GM23338 (cell line): Measurements from ENCODE around the gene EDIL3. TPM values are rescaled to one million over a fixed set of nuclear protein-coding genes. Genes with fewer than 3 reads are reported as not detected.

ENCODE experiments used
- ATAC-seq: fragments of 200-7000 bp; cut with Tn5 transposase; 3 replicates; pipeline ENCODE4 v1.9.1; 2020
- DNase-seq: peaks from one replicate; pipeline ENCODE4 v3.0.0-alpha.2; 2015; ENCODE audit warnings: low spot score
- H2AFZ ChIP-seq: fragments of 200-600 bp; sonication (generic); 2 replicates; pipeline ENCODE4 v1.8.0; 2016; ENCODE audit warnings: antibody characterized with exemption, mild to moderate bottlenecking, moderate library complexity
- H3F3A ChIP-seq: fragments of 200-600 bp; sonication (generic); replicated peaks from 2 replicates; pipeline ENCODE4 v1.8.0; 2017; ENCODE audit warnings: antibody characterized with exemption, mixed run types, low read depth
- H3K27ac ChIP-seq: fragments of 200-600 bp; sonication (generic); 2 replicates; pipeline ENCODE4 v1.6.1; 2016; ENCODE audit warnings: low read depth
- H3K27me3 ChIP-seq: fragments of 200-600 bp; sonication (generic); 2 replicates; pipeline ENCODE4 v1.8.0; 2016; ENCODE audit warnings: mild to moderate bottlenecking, mixed run types, moderate library complexity; ENCODE audit not compliant: insufficient read depth
- H3K36me3 ChIP-seq: fragments of 200-600 bp; sonication (generic); 2 replicates; pipeline ENCODE4 v1.8.0; 2016; ENCODE audit warnings: mild to moderate bottlenecking; ENCODE audit not compliant: insufficient read depth
- H3K4me1 ChIP-seq: fragments of 200-600 bp; sonication (generic); 2 replicates; pipeline ENCODE4 v1.8.0; 2016; ENCODE audit warnings: mild to moderate bottlenecking, moderate library complexity; ENCODE audit not compliant: insufficient read depth
- H3K4me2 ChIP-seq: fragments of 200-600 bp; sonication (generic); 2 replicates; pipeline ENCODE4 v1.7.1; 2017; ENCODE audit warnings: mixed run types
- H3K4me3 ChIP-seq: fragments of 200-600 bp; sonication (generic); 2 replicates; pipeline ENCODE4 v1.6.1; 2016; ENCODE audit warnings: mixed run types
- H3K79me2 ChIP-seq: fragments of 200-600 bp; sonication (generic); replicated peaks from 2 replicates; pipeline ENCODE4 v1.8.0; 2017; ENCODE audit warnings: mild to moderate bottlenecking; ENCODE audit not compliant: insufficient read depth
- H3K9me2 ChIP-seq: fragments of 200-600 bp; sonication (generic); 2 replicates; pipeline ENCODE4 v1.8.0; 2017; ENCODE audit not compliant: insufficient read depth
- H4K20me1 ChIP-seq: fragments of 200-600 bp; sonication (generic); replicated peaks from 2 replicates; pipeline ENCODE4 v1.8.0; 2017; ENCODE audit warnings: mild to moderate bottlenecking; ENCODE audit not compliant: insufficient read depth
- H3K27ac Mint-ChIP-seq: 2 replicates; pipeline ENCODE4 v1.8.0; 2020; ENCODE audit warnings: inconsistent platforms, mild to moderate bottlenecking, moderate library complexity, mixed read lengths
- H3K27me3 Mint-ChIP-seq: 3 replicates; pipeline ENCODE4 v1.8.0; 2022; ENCODE audit warnings: low read depth, mild to moderate bottlenecking, moderate library complexity, mixed read lengths, inconsistent platforms; ENCODE audit not compliant: insufficient read depth, poor library complexity
- H3K36me3 Mint-ChIP-seq: 3 replicates; pipeline ENCODE4 v1.8.0; 2021; ENCODE audit warnings: low read depth, mild to moderate bottlenecking, inconsistent platforms, moderate library complexity, mixed read lengths
- H3K4me1 Mint-ChIP-seq: 3 replicates; pipeline ENCODE4 v1.8.0; 2020; ENCODE audit warnings: mild to moderate bottlenecking, inconsistent platforms, mixed read lengths
- H3K4me3 Mint-ChIP-seq: 3 replicates; pipeline ENCODE4 v1.8.0; 2021; ENCODE audit warnings: moderate library complexity, mild to moderate bottlenecking, inconsistent platforms, mixed read lengths
- H3K9me3 Mint-ChIP-seq: 3 replicates; pipeline ENCODE4 v1.8.0; 2020; ENCODE audit warnings: moderate library complexity, mild to moderate bottlenecking, inconsistent platforms, mixed read lengths
- CREB1 ChIP-seq: fragments of 250-450 bp; sonication (Bioruptor Pico); IDR thresholded peaks from 2 replicates; pipeline ENCODE4 v1.5.0; 2020; ENCODE audit warnings: low read depth, mild to moderate bottlenecking, moderate library complexity
- CTCF ChIP-seq, 2 experiments: fragments of 200-600 bp in 1 of 2; sonication (generic) in 1 of 2; conservative IDR thresholded peaks; 2 replicates each; pipeline versions ENCODE4 v1.5.1 to v1.6.1; 2016 to 2017; ENCODE audit warnings: antibody characterized with exemption in 2 of 2, low read depth in 2 of 2, mild to moderate bottlenecking in 2 of 2, moderate library complexity in 1 of 2
- ETS1 ChIP-seq: IDR thresholded peaks from 2 replicates; pipeline ENCODE4 v1.6.1; 2016; ENCODE audit warnings: antibody characterized with exemption
- EZH2 ChIP-seq: fragments of 200-600 bp; sonication (generic); IDR thresholded peaks from one replicate; pipeline ENCODE4 v1.8.0; 2017; ENCODE audit warnings: antibody characterized with exemption, mild to moderate bottlenecking, low read depth; ENCODE audit not compliant: unreplicated experiment
- EZH2phosphoT487 ChIP-seq: fragments of 200-600 bp; sonication (generic); IDR thresholded peaks from one replicate; pipeline ENCODE4 v1.8.1; 2018; ENCODE audit warnings: antibody characterized with exemption; ENCODE audit not compliant: unreplicated experiment
- JUNB ChIP-seq: IDR thresholded peaks from one replicate; pipeline ENCODE4 v1.6.1; 2016; ENCODE audit warnings: antibody characterized with exemption; ENCODE audit not compliant: unreplicated experiment
- NANOG ChIP-seq: IDR thresholded peaks from 2 replicates; pipeline ENCODE4 v1.6.1; 2016; ENCODE audit warnings: antibody characterized with exemption, borderline replicate concordance
- POLR2AphosphoS5 ChIP-seq: IDR thresholded peaks from 2 replicates; pipeline ENCODE4 v1.6.1; 2016; ENCODE audit warnings: antibody characterized with exemption, low read depth
- STAT1 ChIP-seq: IDR thresholded peaks from one replicate; pipeline ENCODE4 v1.6.1; 2016; ENCODE audit warnings: antibody characterized with exemption; ENCODE audit not compliant: unreplicated experiment
- ZNF114 ChIP-seq: fragments of 250-450 bp; sonication (Bioruptor Pico); IDR thresholded peaks from 2 replicates; pipeline ENCODE4 v1.5.0; 2020; ENCODE audit warnings: mild to moderate bottlenecking, moderate library complexity
- ZNF331 ChIP-seq: fragments of 250-450 bp; sonication (Bioruptor Pico); IDR thresholded peaks from 2 replicates; pipeline ENCODE4 v1.5.0; 2020; ENCODE audit warnings: low read depth, mild to moderate bottlenecking, moderate library complexity
- polyA plus RNA-seq: library from polyadenylated mRNA; unstranded; fragments of >200 nt; fragmentation: Nextera tagmentation; extraction: Ambion mirVana; gene quantifications from 2 replicates; pipeline ENCODE4 v1.2.1, GENCODE V29; 2016
- total RNA-seq: library from RNA; depleted of rRNA; stranded (reverse); fragments of >200 nt; shearing (Covaris generic); gene quantifications from 2 replicates; pipeline ENCODE4 v1.2.3, GENCODE V29; 2014

The EDIL3 gene
- total and polyA plus RNA-seq, 2 experiments from 2014 or later: 43.3 to 61.9 TPM

GRCh38 chr5:84202136-84202535 is 182.5 kb downstream of the EDIL3 start:
- Histone ChIP-seq H3K4me2 (no peak overlapping the region), H2AFZ (no peak overlapping the region), H3K4me1 (no peaks in the 10 kb centered on the region), H3K27ac (no peak overlapping the region), H3K79me2 (no peaks in the 10 kb centered on the region), H4K20me1 (no peaks in the 10 kb centered on the region), H3K36me3 (no peaks in the 10 kb centered on the region), H3K9me2 (no peaks in the 10 kb centered on the region), H3F3A (no peaks in the 10 kb centered on the region), H3K27me3 (no peaks in the 10 kb centered on the region), H3K4me3 (no peak overlapping the region)
- Mint-ChIP-seq H3K36me3 (no peaks in the 10 kb centered on the region), H3K27ac (no peak overlapping the region), H3K4me1 (no peaks in the 10 kb centered on the region), H3K4me3 (no peak overlapping the region), H3K27me3 (peaks cover 2% of the 10 kb centered on the region), H3K9me3 (no peaks in the 10 kb centered on the region)
- TF ChIP-seq ZNF331 (CRISPR knock-in tag): no peak
- no peak for TF ChIP-seq STAT1
- no peak for TF ChIP-seq CTCF (conservative IDR thresholded peaks at IDR 0.05; ENCODE audit: low read depth in 2 of 2)
- no peak for TF ChIP-seq EZH2phosphoT487
- ATAC-seq (no peak), DNase-seq (no peak)

- no peaks in the 10 kb centered on the region for H3K36me3 Mint-ChIP-seq
- Histone ChIP-seq H3K79me2 (no peaks in the 10 kb centered on the region), H2AFZ (no peak overlapping the region), H3K27me3 (no peaks in the 10 kb centered on the region), H3K27ac (no peak overlapping the region), H3K4me2 (no peak overlapping the region), H3K4me3 (no peak overlapping the region), H3F3A (no peaks in the 10 kb centered on the region), H4K20me1 (no peaks in the 10 kb centered on the region), H3K9me2 (no peaks in the 10 kb centered on the region), H3K36me3 (no peaks in the 10 kb centered on the region), H3K4me1 (no peaks in the 10 kb centered on the region)
- H3K9me3 Mint-ChIP-seq: no peaks in the 10 kb centered on the region
- no peak overlapping the region for H3K4me3 Mint-ChIP-seq
- H3K27me3 Mint-ChIP-seq: no peaks in the 10 kb centered on the region
- no peaks in the 10 kb centered on the region for H3K4me1 Mint-ChIP-seq
- ATAC-seq: no peak
- DNase-seq: no peak
- no peak overlapping the region for H3K27ac Mint-ChIP-seq
- TF ChIP-seq POLR2AphosphoS5: no peak
- TF ChIP-seq STAT1: no peak
- no peak for TF ChIP-seq NANOG
- TF ChIP-seq ZNF331 (CRISPR knock-in tag): no peak
- TF ChIP-seq CREB1 (CRISPR knock-in tag): no peak
- no peak for TF ChIP-seq EZH2
- TF ChIP-seq CTCF (conservative IDR thresholded peaks at IDR 0.05; ENCODE audit: low read depth in 2 of 2): no peak
- TF ChIP-seq ETS1: no peak
- TF ChIP-seq ZNF114 (CRISPR knock-in tag): no peak
- TF ChIP-seq EZH2phosphoT487: no peak
- no peak for TF ChIP-seq JUNB
Measured at GRCh38 chr5:84197538-84197937, 187.1 kb downstream of the EDIL3 start.
